OCI-LY7 (cell line): ENCODE measurements around the gene BTBD18.

ENCODE experiments used
- CTCF ChIP-seq: fragments of 200-600 bp; sonication (generic); conservative IDR thresholded peaks from 2 replicates; pipeline ENCODE4 v1.5.1; 2014; ENCODE audit warnings: mild to moderate bottlenecking, antibody characterized with exemption, low read length, moderate library complexity, mixed read lengths
- EZH2phosphoT487 ChIP-seq: fragments of 200-600 bp; sonication (generic); IDR thresholded peaks from 2 replicates; pipeline ENCODE4 v1.6.1; 2018; ENCODE audit warnings: low read depth, borderline replicate concordance, mild to moderate bottlenecking, mixed run types, antibody characterized with exemption, low read length, moderate library complexity, mixed read lengths

GRCh38 chr11:57711414-57712255, 40.0 kb downstream of the BTBD18 start, which contains the start of gene MED19:
- TF ChIP-seq CTCF (no peak), EZH2phosphoT487 (no peak)
